Peyer's patch (tissue), 4 donors: ENCODE data around the gene KAT2B.

Experiments used
- POLR2A ChIP-seq, 2 donors: fragments of 450-650 bp; IDR thresholded peaks; one replicate each; pipeline ENCODE4 v1.5.1; 2017; ENCODE audit warnings: antibody characterized with exemption in 2 of 2, mild to moderate bottlenecking in 2 of 2, moderate library complexity in 2 of 2
- TF ChIP-seq, protein P1 (sequence below), 6 experiments: fragments of 450-650 bp in 4 of 6; fragments of 200-600 bp in 2 of 6; sonication (generic) in 1 of 6; IDR thresholded peaks; one replicate each; pipeline ENCODE4 v1.5.1; 2017 to 2019; ENCODE audit warnings: antibody characterized with exemption in 6 of 6, mild to moderate bottlenecking in 3 of 6, moderate library complexity in 1 of 6

DNA sequence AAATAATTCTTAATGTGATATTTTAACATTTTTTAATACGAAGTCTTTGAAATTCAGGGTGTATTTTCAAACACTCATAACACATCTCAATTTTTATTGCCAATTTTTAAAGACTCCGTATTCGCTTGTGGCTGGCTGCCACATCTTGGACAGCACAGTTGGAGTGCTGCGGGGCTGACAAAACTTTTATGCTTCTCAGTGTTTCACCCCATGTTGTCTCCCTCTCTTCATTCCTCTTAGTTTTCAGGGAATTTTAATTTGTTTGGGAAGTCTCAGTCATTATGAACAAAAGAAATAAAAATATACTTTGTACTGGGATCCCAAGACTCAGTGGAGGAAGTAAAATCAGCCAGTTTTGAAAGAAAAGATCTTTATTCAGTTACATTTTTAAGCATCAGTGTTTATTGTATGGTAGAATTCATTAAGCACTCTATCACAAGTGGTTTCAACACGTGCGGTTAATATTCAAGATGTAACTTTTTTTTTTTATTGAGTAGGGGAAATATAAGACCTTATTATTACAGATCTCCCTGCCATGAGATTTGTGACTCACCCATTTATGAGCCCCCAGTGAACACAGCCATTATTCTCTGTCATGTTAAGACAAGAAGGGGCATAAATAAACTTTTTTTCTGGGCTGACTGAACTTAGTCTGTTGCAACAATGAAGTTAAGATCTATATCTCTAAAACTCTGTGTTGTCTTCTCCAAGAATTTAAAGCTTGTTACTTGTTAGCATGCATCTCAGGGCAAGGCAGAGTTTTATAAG lies 26.8 kb downstream of the KAT2B start:
- TF ChIP-seq, protein P1, sequence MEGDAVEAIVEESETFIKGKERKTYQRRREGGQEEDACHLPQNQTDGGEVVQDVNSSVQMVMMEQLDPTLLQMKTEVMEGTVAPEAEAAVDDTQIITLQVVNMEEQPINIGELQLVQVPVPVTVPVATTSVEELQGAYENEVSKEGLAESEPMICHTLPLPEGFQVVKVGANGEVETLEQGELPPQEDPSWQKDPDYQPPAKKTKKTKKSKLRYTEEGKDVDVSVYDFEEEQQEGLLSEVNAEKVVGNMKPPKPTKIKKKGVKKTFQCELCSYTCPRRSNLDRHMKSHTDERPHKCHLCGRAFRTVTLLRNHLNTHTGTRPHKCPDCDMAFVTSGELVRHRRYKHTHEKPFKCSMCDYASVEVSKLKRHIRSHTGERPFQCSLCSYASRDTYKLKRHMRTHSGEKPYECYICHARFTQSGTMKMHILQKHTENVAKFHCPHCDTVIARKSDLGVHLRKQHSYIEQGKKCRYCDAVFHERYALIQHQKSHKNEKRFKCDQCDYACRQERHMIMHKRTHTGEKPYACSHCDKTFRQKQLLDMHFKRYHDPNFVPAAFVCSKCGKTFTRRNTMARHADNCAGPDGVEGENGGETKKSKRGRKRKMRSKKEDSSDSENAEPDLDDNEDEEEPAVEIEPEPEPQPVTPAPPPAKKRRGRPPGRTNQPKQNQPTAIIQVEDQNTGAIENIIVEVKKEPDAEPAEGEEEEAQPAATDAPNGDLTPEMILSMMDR (IDR thresholded peaks at IDR 0.05), result no peak
- no peak for TF ChIP-seq POLR2A (IDR thresholded peaks at IDR 0.05)
